OCI-LY7 (cell line): ENCODE results near the gene BIRC5. TPM values are rescaled to one million over a fixed set of nuclear protein-coding genes. Genes with fewer than 3 reads are reported as not detected.

ENCODE experiments used
- BruUV-seq: library from RNA; stranded (reverse); fragments of 400-500 nt; replicated peaks from 2 replicates; lab custom pipeline; 2021; lab: Mats Ljungman, UMichigan
- CTCF ChIA-PET: fragments of 300-600 bp; sonication (Branson Sonifier 250); formaldehyde crosslinking; loops from one replicate; lab custom pipeline; 2022; ENCODE audit warnings: antibody characterized with exemption; ENCODE audit not compliant: unreplicated experiment; lab: Charles Lee
- POLR2A ChIA-PET: fragments of 300-600 bp; sonication (Branson Sonifier 250); formaldehyde crosslinking; loops from one replicate; lab custom pipeline; 2022; ENCODE audit warnings: antibody characterized with exemption; lab: Charles Lee
- DNase-seq: peaks from one replicate; pipeline ENCODE4 v3.0.0-alpha.2; 2015; ENCODE audit warnings: low spot score
- H2AFZ ChIP-seq: fragments of 200-600 bp; sonication (generic), shearing (Covaris generic); 2 replicates; pipeline ENCODE4 v1.6.1; 2014; ENCODE audit warnings: mild to moderate bottlenecking, antibody characterized with exemption, low read length, moderate library complexity
- H3K27ac ChIP-seq: fragments of 200-600 bp; sonication (generic); 2 replicates; pipeline ENCODE4 v1.5.1; 2014; ENCODE audit warnings: mixed run types, low read depth, mild to moderate bottlenecking, moderate library complexity, low read length, inconsistent platforms; ENCODE audit not compliant: poor library complexity, severe bottlenecking
- H3K36me3 ChIP-seq: fragments of 200-600 bp; sonication (generic); 2 replicates; pipeline ENCODE4 v1.6.1; 2014; ENCODE audit warnings: mild to moderate bottlenecking, antibody characterized with exemption, low read length, moderate library complexity, mixed read lengths; ENCODE audit not compliant: insufficient read depth
- H3K4me1 ChIP-seq: fragments of 200-600 bp; sonication (generic); 2 replicates; pipeline ENCODE4 v1.5.1; 2014; ENCODE audit warnings: mild to moderate bottlenecking, low read length; ENCODE audit not compliant: insufficient read depth, poor library complexity, severe bottlenecking
- H3K4me2 ChIP-seq: fragments of 200-600 bp; sonication (generic); 2 replicates; pipeline ENCODE4 v1.6.1; 2014; ENCODE audit warnings: mild to moderate bottlenecking, low read length
- H3K4me3 ChIP-seq: fragments of 200-600 bp; sonication (generic); 2 replicates; pipeline ENCODE4 v1.5.1; 2014; ENCODE audit warnings: mild to moderate bottlenecking, low read depth, low read length; ENCODE audit not compliant: poor library complexity, severe bottlenecking
- H3K79me2 ChIP-seq: fragments of 200-600 bp; sonication (generic); 2 replicates; pipeline ENCODE4 v1.6.1; 2016; ENCODE audit warnings: low read depth, mild to moderate bottlenecking, low read length, moderate library complexity, mixed read lengths; ENCODE audit not compliant: insufficient read depth
- H3K9me2 ChIP-seq: fragments of 200-600 bp; sonication (generic); 2 replicates; pipeline ENCODE4 v1.6.1; 2016; ENCODE audit warnings: mild to moderate bottlenecking, low read length, mixed read lengths; ENCODE audit not compliant: insufficient read depth
- H3K9me3 ChIP-seq: fragments of 200-600 bp; sonication (generic); 2 replicates; pipeline ENCODE4 v1.6.1; 2014; ENCODE audit warnings: mild to moderate bottlenecking, mixed run types, low read length, mixed read lengths
- H4K20me1 ChIP-seq: fragments of 200-600 bp; sonication (generic); 2 replicates; pipeline ENCODE4 v1.6.1; 2014; ENCODE audit warnings: mild to moderate bottlenecking, antibody characterized with exemption, low read length, moderate library complexity, mixed read lengths; ENCODE audit not compliant: insufficient read depth
- EZH2phosphoT487 ChIP-seq: fragments of 200-600 bp; sonication (generic); IDR thresholded peaks from 2 replicates; pipeline ENCODE4 v1.6.1; 2018; ENCODE audit warnings: low read depth, borderline replicate concordance, mild to moderate bottlenecking, mixed run types, antibody characterized with exemption, low read length, moderate library complexity, mixed read lengths
- intact Hi-C: fragments of 100-400 bp; cut with micrococcal nuclease; formaldehyde crosslinking; loops from one replicate; pipeline ENCODE4 v1.10.0; 2022; ENCODE audit not compliant: unreplicated experiment
- total RNA-seq, 2 experiments: library from RNA; depleted of rRNA in 1 of 2; stranded (reverse); fragments of >200 nt in 1 of 2; shearing (Covaris generic) in 1 of 2; gene quantifications; 2 replicates each; pipeline ENCODE4 v1.2.3, GENCODE V29; 2014 to 2022
- TF ChIP-seq, protein P1 (sequence below): fragments of 200-600 bp; sonication (generic); conservative IDR thresholded peaks from 2 replicates; pipeline ENCODE4 v1.5.1; 2014; ENCODE audit warnings: mild to moderate bottlenecking, antibody characterized with exemption, low read length, moderate library complexity, mixed read lengths

Gene BIRC5
- total RNA-seq, 2 experiments from 2014 or later: 184 to 266 TPM

GRCh38 chr17:78240012-78240655 is 26.1 kb downstream of the BIRC5 start:
- no TSS peak for BruUV-seq
- Histone ChIP-seq H2AFZ (peak overlapping the region; percentile 1; the same call in 1 of the 2 replicates), H3K4me1 (peaks cover 66% of the 10 kb centered on the region), H3K9me3 (no peaks in the 10 kb centered on the region), H3K27ac (peak overlapping the region; percentile 44), H3K4me2 (peak overlapping the region; percentile 62), H4K20me1 (no peaks in the 10 kb centered on the region), H3K36me3 (no peaks in the 10 kb centered on the region), H3K4me3 (no peak overlapping the region), H3K9me2 (no peaks in the 10 kb centered on the region), H3K79me2 (no peaks in the 10 kb centered on the region)
- ChIA-PET POLR2A (interaction anchor here (0.7 to 1.0 kb wide), 2 partner anchors 15 to 53 kb away, joined by 4 to 6 read pairs; no protein-coding TSS in a partner anchor), CTCF (interaction anchor here (0.6 kb wide), 1 partner anchor 108 kb away, joined by 3 read pairs; no protein-coding TSS in a partner anchor)
- intact Hi-C loops: no loop called here
- TF ChIP-seq EZH2phosphoT487: no peak
- DNase-seq: peak; percentile 51

GRCh38 chr17:78240839-78241238 is 26.8 kb downstream of the BIRC5 start:
- no peaks in the 10 kb centered on the region for H3K36me3 ChIP-seq
- H3K4me2 ChIP-seq: peak overlapping the region; percentile 50; the same call in 1 of the 2 replicates
- intact Hi-C loops: no loop called here
- H3K4me3 ChIP-seq: no peak overlapping the region
- no TSS peak for BruUV-seq
- no peak for DNase-seq
- no peak overlapping the region for H2AFZ ChIP-seq
- CTCF ChIA-PET: no interaction called here
- H3K27ac ChIP-seq: peak overlapping the region; percentile 76
- no peaks in the 10 kb centered on the region for H3K79me2 ChIP-seq
- peaks cover 5% of the 10 kb centered on the region; the same call in 1 of the 2 replicates for H3K9me3 ChIP-seq
- POLR2A ChIA-PET: interaction anchor here (0.7 to 1.0 kb wide), 2 partner anchors 14 to 53 kb away, joined by 4 to 6 read pairs; no protein-coding TSS in a partner anchor
- H4K20me1 ChIP-seq: no peaks in the 10 kb centered on the region
- H3K4me1 ChIP-seq: peaks cover 66% of the 10 kb centered on the region
- TF ChIP-seq EZH2phosphoT487: no peak
- TF ChIP-seq, protein P1, sequence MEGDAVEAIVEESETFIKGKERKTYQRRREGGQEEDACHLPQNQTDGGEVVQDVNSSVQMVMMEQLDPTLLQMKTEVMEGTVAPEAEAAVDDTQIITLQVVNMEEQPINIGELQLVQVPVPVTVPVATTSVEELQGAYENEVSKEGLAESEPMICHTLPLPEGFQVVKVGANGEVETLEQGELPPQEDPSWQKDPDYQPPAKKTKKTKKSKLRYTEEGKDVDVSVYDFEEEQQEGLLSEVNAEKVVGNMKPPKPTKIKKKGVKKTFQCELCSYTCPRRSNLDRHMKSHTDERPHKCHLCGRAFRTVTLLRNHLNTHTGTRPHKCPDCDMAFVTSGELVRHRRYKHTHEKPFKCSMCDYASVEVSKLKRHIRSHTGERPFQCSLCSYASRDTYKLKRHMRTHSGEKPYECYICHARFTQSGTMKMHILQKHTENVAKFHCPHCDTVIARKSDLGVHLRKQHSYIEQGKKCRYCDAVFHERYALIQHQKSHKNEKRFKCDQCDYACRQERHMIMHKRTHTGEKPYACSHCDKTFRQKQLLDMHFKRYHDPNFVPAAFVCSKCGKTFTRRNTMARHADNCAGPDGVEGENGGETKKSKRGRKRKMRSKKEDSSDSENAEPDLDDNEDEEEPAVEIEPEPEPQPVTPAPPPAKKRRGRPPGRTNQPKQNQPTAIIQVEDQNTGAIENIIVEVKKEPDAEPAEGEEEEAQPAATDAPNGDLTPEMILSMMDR: no peak
- no peaks in the 10 kb centered on the region for H3K9me2 ChIP-seq

DNA sequence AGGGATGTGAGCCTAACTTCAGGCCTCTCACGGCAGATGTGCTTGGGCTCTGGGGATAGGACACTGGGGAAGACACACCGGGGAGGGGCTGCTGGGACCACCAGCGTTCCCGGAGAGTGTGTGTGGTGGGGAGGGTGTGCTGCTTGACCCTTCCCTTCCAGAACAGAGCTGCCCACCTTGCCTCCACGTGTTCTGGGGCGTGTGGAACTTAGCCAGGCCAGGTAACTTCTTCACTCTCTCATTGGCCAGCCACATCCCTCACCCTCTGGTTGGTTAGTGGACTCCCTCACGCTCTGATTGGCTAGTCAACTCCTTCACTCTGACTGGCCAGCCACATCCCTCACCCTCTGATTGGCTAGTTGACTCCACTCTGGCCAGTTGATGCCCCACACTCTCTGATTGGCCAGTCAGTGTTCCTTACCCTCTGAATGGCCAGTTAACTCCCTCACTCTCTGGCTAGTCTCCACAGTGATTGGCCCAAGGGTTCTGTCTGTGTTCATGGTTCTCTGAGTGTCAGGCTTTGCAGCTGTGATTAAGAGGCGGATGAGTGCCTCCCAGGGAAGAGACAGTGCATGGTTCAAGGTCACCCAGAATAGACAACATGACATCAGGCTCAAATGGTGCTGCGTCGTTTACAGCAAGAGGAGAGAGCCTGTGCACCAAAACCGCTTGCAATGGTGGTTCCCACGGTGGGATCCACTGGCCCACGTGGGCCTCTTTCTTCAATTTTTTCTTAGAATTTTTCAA is 27.4 kb downstream of the BIRC5 start:
- H3K79me2 ChIP-seq: no peaks in the 10 kb centered on the region
- H2AFZ ChIP-seq: peak overlapping the region; percentile 37
- BruUV-seq: no TSS peak
- DNase-seq: peak; percentile 85
- peak overlapping the region; percentile 50 for H3K4me2 ChIP-seq
- H3K9me2 ChIP-seq: no peaks in the 10 kb centered on the region
- no peaks in the 10 kb centered on the region for H4K20me1 ChIP-seq
- intact Hi-C loops: loop anchor here (1.0 kb wide), 2 partner anchors 11 to 54 kb away; partner anchors contain the start of genes AFMID and TK1
- H3K27ac ChIP-seq: peak overlapping the region; percentile 76
- H3K9me3 ChIP-seq: peaks cover 5% of the 10 kb centered on the region; the same call in 1 of the 2 replicates
- H3K4me3 ChIP-seq: peak overlapping the region; percentile 0
- no peaks in the 10 kb centered on the region for H3K36me3 ChIP-seq
- ChIA-PET POLR2A (interaction anchor here (0.6 to 1.0 kb wide), 3 partner anchors 14 to 506 kb away, joined by 3 to 4 read pairs (median 4); no protein-coding TSS in a partner anchor), CTCF (interaction anchor here (1.2 kb wide), 1 partner anchor 9 kb away, joined by 3 read pairs; no protein-coding TSS in a partner anchor)
- H3K4me1 ChIP-seq: peaks cover 66% of the 10 kb centered on the region
- TF ChIP-seq, protein P1: no peak
- no peak for TF ChIP-seq EZH2phosphoT487
